Neural progenitor cell (in vitro differentiated cells): ENCODE measurements around the gene FFAR1. TPM values are rescaled to one million over a fixed set of nuclear protein-coding genes. Genes with fewer than 3 reads are reported as not detected.
"Not testable (repeated sequence)": the region's sequence is repeated elsewhere in the genome, so short reads cannot be mapped to it uniquely, and the experiment has no call there.

ENCODE experiments used
- DNase-seq: peaks from one replicate; pipeline ENCODE4 v3.0.0-alpha.2; 2016; ENCODE audit warnings: low spot score
- H2AFZ ChIP-seq: fragments of 200-600 bp; sonication (generic); replicated peaks from 2 replicates; pipeline ENCODE4 v1.6.1; 2016; ENCODE audit warnings: antibody characterized with exemption
- H3F3A ChIP-seq: fragments of 200-600 bp; sonication (generic); 2 replicates; pipeline ENCODE4 v1.6.1; 2016; ENCODE audit warnings: antibody characterized with exemption, low read depth
- H3K27ac ChIP-seq: fragments of 200-600 bp; sonication (generic); 2 replicates; pipeline ENCODE4 v1.5.1; 2016; ENCODE audit warnings: mild to moderate bottlenecking
- H3K27me3 ChIP-seq: fragments of 200-600 bp; sonication (generic); 2 replicates; pipeline ENCODE4 v1.6.1; 2016; ENCODE audit warnings: mild to moderate bottlenecking, moderate library complexity
- H3K36me3 ChIP-seq: fragments of 200-600 bp; sonication (generic); 2 replicates; pipeline ENCODE4 v1.5.1; 2016
- H3K4me1 ChIP-seq: fragments of 200-600 bp; sonication (generic); 2 replicates; pipeline ENCODE4 v1.6.1; 2016; ENCODE audit warnings: mixed run types
- H3K4me2 ChIP-seq: fragments of 200-600 bp; sonication (generic); 2 replicates; pipeline ENCODE4 v1.6.1; 2016
- H3K4me3 ChIP-seq: fragments of 200-600 bp; sonication (generic); 2 replicates; pipeline ENCODE4 v1.5.1; 2016
- H3K79me2 ChIP-seq: fragments of 200-600 bp; sonication (generic); 2 replicates; pipeline ENCODE4 v1.6.1; 2016; ENCODE audit warnings: low read depth
- H3K9ac ChIP-seq: fragments of 200-600 bp; sonication (generic); 2 replicates; pipeline ENCODE4 v1.6.1; 2016
- H3K9me3 ChIP-seq: fragments of 200-600 bp; sonication (generic); 2 replicates; pipeline ENCODE4 v1.5.1; 2016; ENCODE audit warnings: low read depth
- H4K20me1 ChIP-seq: fragments of 200-600 bp; sonication (generic); 2 replicates; pipeline ENCODE4 v1.6.1; 2016; ENCODE audit warnings: low read depth
- H3K27ac Mint-ChIP-seq: 3 replicates; pipeline ENCODE4 v1.8.0; 2021; ENCODE audit warnings: mixed read lengths
- H3K27me3 Mint-ChIP-seq: 2 replicates; pipeline ENCODE4 v1.8.0; 2022; ENCODE audit warnings: low read depth, mild to moderate bottlenecking, inconsistent platforms, moderate library complexity, mixed read lengths; ENCODE audit not compliant: insufficient read depth
- H3K36me3 Mint-ChIP-seq: 3 replicates; pipeline ENCODE4 v1.8.0; 2021; ENCODE audit warnings: mixed read lengths
- H3K4me1 Mint-ChIP-seq: 3 replicates; pipeline ENCODE4 v1.8.0; 2021; ENCODE audit warnings: mixed read lengths
- H3K4me3 Mint-ChIP-seq: 3 replicates; pipeline ENCODE4 v1.8.0; 2021; ENCODE audit warnings: mild to moderate bottlenecking, moderate library complexity, mixed read lengths
- H3K9me3 Mint-ChIP-seq: 3 replicates; pipeline ENCODE4 v1.8.0; 2020; ENCODE audit warnings: mixed read lengths
- EZH2 ChIP-seq: fragments of 200-600 bp; sonication (generic); IDR thresholded peaks from 2 replicates; pipeline ENCODE4 v1.6.1; 2017; ENCODE audit warnings: antibody characterized with exemption, mild to moderate bottlenecking, moderate library complexity
- EZH2phosphoT487 ChIP-seq: fragments of 200-600 bp; sonication (generic); IDR thresholded peaks from 2 replicates; pipeline ENCODE4 v1.6.1; 2017; ENCODE audit warnings: antibody characterized with exemption
- total RNA-seq: library from RNA; depleted of rRNA; stranded (reverse); fragments of >200 nt; gene quantifications from 2 replicates; pipeline ENCODE4 v1.2.3, GENCODE V29; 2015; ENCODE audit warnings: low replicate concordance
- TF ChIP-seq, protein P1 (sequence below): fragments of 200-600 bp; sonication (generic); IDR thresholded peaks from 2 replicates; pipeline ENCODE4 v1.5.1; 2017; ENCODE audit warnings: antibody characterized with exemption, mild to moderate bottlenecking

FFAR1 gene
- total RNA-seq, 1 donor from 2014 or later, result not detected

DNA sequence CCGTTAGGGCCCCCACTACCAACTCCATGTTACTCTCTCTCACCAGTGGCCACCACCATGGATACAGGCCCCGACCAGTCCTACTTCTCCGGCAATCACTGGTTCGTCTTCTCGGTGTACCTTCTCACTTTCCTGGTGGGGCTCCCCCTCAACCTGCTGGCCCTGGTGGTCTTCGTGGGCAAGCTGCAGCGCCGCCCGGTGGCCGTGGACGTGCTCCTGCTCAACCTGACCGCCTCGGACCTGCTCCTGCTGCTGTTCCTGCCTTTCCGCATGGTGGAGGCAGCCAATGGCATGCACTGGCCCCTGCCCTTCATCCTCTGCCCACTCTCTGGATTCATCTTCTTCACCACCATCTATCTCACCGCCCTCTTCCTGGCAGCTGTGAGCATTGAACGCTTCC lies 11.1 kb downstream of the FFAR1 start:
- not testable (repeated sequence) for H3K9me3 ChIP-seq, H4K20me1 ChIP-seq, H3K9me3 Mint-ChIP-seq, DNase-seq, H3K27ac Mint-ChIP-seq, H3K4me2 ChIP-seq, H3K4me1 ChIP-seq, H3K79me2 ChIP-seq, H3K4me3 ChIP-seq, H3F3A ChIP-seq, H2AFZ ChIP-seq, H3K27ac ChIP-seq, H3K27me3 ChIP-seq, H3K36me3 ChIP-seq, H3K4me1 Mint-ChIP-seq, H3K36me3 Mint-ChIP-seq, H3K27me3 Mint-ChIP-seq, H3K4me3 Mint-ChIP-seq, H3K9ac ChIP-seq
- TF ChIP-seq, protein P1, sequence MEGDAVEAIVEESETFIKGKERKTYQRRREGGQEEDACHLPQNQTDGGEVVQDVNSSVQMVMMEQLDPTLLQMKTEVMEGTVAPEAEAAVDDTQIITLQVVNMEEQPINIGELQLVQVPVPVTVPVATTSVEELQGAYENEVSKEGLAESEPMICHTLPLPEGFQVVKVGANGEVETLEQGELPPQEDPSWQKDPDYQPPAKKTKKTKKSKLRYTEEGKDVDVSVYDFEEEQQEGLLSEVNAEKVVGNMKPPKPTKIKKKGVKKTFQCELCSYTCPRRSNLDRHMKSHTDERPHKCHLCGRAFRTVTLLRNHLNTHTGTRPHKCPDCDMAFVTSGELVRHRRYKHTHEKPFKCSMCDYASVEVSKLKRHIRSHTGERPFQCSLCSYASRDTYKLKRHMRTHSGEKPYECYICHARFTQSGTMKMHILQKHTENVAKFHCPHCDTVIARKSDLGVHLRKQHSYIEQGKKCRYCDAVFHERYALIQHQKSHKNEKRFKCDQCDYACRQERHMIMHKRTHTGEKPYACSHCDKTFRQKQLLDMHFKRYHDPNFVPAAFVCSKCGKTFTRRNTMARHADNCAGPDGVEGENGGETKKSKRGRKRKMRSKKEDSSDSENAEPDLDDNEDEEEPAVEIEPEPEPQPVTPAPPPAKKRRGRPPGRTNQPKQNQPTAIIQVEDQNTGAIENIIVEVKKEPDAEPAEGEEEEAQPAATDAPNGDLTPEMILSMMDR, result peak; percentile 11

DNA sequence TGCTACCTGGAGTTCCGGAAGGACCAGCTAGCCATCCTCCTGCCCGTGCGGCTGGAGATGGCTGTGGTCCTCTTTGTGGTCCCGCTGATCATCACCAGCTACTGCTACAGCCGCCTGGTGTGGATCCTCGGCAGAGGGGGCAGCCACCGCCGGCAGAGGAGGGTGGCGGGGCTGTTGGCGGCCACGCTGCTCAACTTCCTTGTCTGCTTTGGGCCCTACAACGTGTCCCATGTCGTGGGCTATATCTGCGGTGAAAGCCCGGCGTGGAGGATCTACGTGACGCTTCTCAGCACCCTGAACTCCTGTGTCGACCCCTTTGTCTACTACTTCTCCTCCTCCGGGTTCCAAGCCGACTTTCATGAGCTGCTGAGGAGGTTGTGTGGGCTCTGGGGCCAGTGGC lies 11.7 kb downstream of the FFAR1 start:
- not testable (repeated sequence) for H3K4me3 ChIP-seq, H3K36me3 Mint-ChIP-seq, H3K4me3 Mint-ChIP-seq, H4K20me1 ChIP-seq, H3K9me3 Mint-ChIP-seq, H3K4me2 ChIP-seq, DNase-seq, H3K36me3 ChIP-seq, H3K27me3 Mint-ChIP-seq, H3F3A ChIP-seq, H3K9me3 ChIP-seq, H3K27ac ChIP-seq, H2AFZ ChIP-seq, H3K27ac Mint-ChIP-seq, H3K9ac ChIP-seq, H3K79me2 ChIP-seq, H3K4me1 Mint-ChIP-seq, H3K27me3 ChIP-seq, H3K4me1 ChIP-seq

DNA sequence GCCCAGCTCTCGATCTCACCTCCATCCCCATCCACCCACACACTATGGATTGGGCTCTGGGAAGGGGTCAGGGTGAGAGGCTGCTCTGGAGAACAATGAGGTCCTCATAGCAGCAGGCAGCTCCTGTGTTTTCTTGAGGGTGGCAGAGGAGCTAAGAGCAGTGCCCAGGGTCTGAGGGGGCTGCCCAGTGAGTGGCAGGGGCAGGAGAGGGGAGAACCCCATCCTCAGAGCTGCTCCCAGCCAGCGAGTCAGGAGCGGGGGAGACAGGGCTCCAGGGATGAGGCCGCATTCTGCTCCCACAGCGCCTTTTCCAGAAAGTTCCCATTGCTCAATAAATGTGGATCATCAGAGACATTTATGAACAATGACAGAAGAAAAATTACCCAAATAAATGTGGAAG lies 12.4 kb downstream of the FFAR1 start:
- H3K27ac Mint-ChIP-seq, H3K4me3 Mint-ChIP-seq, H3K4me1 ChIP-seq, H3K27me3 ChIP-seq, H3F3A ChIP-seq, H3K4me3 ChIP-seq, H3K36me3 Mint-ChIP-seq, H3K9me3 ChIP-seq, H3K27ac ChIP-seq, H3K27me3 Mint-ChIP-seq, H3K9ac ChIP-seq, H3K36me3 ChIP-seq, H4K20me1 ChIP-seq, H3K4me1 Mint-ChIP-seq, H3K9me3 Mint-ChIP-seq, DNase-seq, H2AFZ ChIP-seq, H3K79me2 ChIP-seq, H3K4me2 ChIP-seq: not testable (repeated sequence)

DNA sequence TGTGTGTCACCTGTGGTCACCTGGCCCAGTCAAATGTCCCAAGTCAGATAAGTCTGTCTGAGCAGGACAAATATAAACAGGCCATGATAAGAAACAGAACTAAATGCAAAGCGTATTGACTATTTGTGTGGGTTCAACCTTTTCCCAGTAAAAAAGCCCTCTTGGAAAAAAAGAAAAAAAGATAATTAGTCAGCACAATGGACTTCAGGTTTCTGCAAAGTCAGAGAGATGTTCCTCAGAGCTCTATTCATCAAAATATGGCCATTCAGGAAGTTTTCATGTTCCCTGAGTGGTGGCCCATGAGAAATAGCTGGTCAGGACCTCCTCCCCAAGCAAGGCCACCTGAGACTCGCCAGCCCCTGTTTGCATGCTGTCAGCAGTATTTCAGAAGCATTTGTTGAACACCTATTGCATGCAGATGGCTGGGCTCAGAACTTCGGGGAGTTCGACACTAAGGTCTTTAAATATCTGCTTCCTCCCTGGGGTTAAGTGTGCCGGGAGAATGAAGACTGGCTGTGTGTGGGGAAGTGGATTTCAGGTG lies 13.2 kb downstream of the FFAR1 start:
- Histone ChIP-seq H3K27me3 (no peaks in the 10 kb centered on the region), H2AFZ (no peak overlapping the region), H3K27ac (no peak overlapping the region), H3K4me3 (no peak overlapping the region), H3K36me3 (no peaks in the 10 kb centered on the region), H4K20me1 (no peaks in the 10 kb centered on the region), H3F3A (no peaks in the 10 kb centered on the region), H3K9ac (no peak overlapping the region), H3K4me1 (no peaks in the 10 kb centered on the region), H3K79me2 (no peaks in the 10 kb centered on the region), H3K4me2 (no peak overlapping the region), H3K9me3 (no peaks in the 10 kb centered on the region)
- Mint-ChIP-seq H3K4me1 (peaks cover 8% of the 10 kb centered on the region), H3K36me3 (no peaks in the 10 kb centered on the region), H3K27me3 (no peaks in the 10 kb centered on the region), H3K9me3 (no peaks in the 10 kb centered on the region), H3K27ac (no peak overlapping the region), H3K4me3 (no peak overlapping the region)
- TF ChIP-seq EZH2phosphoT487 (no peak), EZH2 (no peak)
- TF ChIP-seq, protein P1, result no peak
- DNase-seq, result no peak
